SK-N-MC (cell line): ENCODE results near the gene PRKG1.
"Not testable (repeated sequence)": the region's sequence is repeated elsewhere in the genome, so short reads cannot be mapped to it uniquely, and the experiment has no call there.

Experiments
- DNase-seq: peaks from one replicate; pipeline ENCODE4 v3.0.0-alpha.2; 2011; ENCODE audit warnings: low read depth, low spot score
- H3K27ac ChIP-seq: fragments of 200-600 bp; sonication (generic); 2 replicates; pipeline ENCODE4 v1.5.1; 2016; ENCODE audit warnings: mixed run types
- H3K36me3 ChIP-seq: fragments of 200-600 bp; sonication (generic); 2 replicates; pipeline ENCODE4 v1.6.1; 2017; ENCODE audit warnings: antibody characterized with exemption, low read length, mixed read lengths; ENCODE audit not compliant: insufficient read depth
- H3K4me3 ChIP-seq: fragments of 200-600 bp; sonication (generic); 2 replicates; pipeline ENCODE4 v1.5.1; 2016
- H3K9ac ChIP-seq: fragments of 200-600 bp; sonication (generic); 2 replicates; pipeline ENCODE4 v1.8.0; 2017; ENCODE audit warnings: mixed run types, mixed read lengths; ENCODE audit not compliant: insufficient read length
- H3K9me3 ChIP-seq: fragments of 200-600 bp; sonication (generic); 2 replicates; pipeline ENCODE4 v1.6.1; 2017; ENCODE audit warnings: low read depth, mild to moderate bottlenecking, antibody characterized with exemption, low read length, moderate library complexity, mixed read lengths
- EZH2 ChIP-seq: fragments of 200-600 bp; sonication (generic); IDR thresholded peaks from one replicate; pipeline ENCODE4 v1.6.1; 2017; ENCODE audit warnings: antibody characterized with exemption
- FOXP2 ChIP-seq: optimal IDR thresholded peaks from 2 replicates; pipeline ENCODE3; 2011; ENCODE audit warnings: mild to moderate bottlenecking, moderate library complexity; ENCODE audit not compliant: insufficient read depth; ENCODE audit errors: extremely low read length, control extremely low read depth
- POLR2AphosphoS5 ChIP-seq: IDR thresholded peaks from 2 replicates; pipeline ENCODE4 v1.6.1; 2012; ENCODE audit warnings: mild to moderate bottlenecking, low read depth, low read length, borderline replicate concordance

Gene PRKG1

GRCh38 chr10:52029628-52030027 is 955.3 kb downstream of the PRKG1 start:
- DNase-seq: no peak
- Histone ChIP-seq H3K9me3 (no peaks in the 10 kb centered on the region), H3K36me3 (no peaks in the 10 kb centered on the region), H3K9ac (no peak overlapping the region), H3K4me3 (no peak overlapping the region), H3K27ac (no peak overlapping the region)
- TF ChIP-seq POLR2AphosphoS5 (no peak), FOXP2 (no peak), EZH2 (no peak)

DNA sequence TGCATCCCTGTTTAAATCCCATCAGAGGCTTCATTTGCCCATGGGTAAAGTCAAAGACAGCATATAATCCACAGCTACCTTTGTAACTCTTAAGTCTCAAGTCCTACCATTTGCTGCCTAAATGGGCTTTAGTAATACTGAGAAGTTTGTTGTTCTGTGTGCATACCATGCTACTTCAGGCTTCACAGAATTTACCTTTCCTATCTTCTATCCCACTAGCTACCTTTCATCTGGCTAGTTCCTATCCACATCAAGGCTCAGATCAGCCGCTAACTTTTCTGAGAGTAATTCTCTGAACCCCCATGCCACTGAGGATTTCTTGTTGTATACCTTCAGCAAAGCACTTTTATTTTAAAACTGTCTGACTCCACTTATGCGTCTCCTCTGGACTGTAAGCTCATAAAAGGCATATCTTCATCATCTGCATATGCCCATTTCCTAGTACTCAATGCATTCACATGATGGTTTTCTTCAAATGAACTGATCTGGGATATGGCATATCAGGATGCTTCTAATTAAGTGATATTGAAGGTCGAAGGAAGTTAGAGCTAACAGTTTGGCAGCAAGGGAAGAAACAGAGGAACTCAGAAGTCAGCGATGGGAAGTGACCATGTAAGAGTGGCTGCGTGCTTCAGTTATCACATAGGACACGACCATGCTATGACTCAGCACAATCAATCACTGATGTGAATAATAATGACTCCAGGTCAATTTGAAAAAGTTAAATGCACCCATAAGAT is 955.9 kb downstream of the PRKG1 start:
- no peaks in the 10 kb centered on the region for H3K9me3 ChIP-seq
- H3K9ac ChIP-seq: no peak overlapping the region
- no peaks in the 10 kb centered on the region for H3K36me3 ChIP-seq
- no peak overlapping the region for H3K4me3 ChIP-seq
- TF ChIP-seq FOXP2 (no peak), EZH2 (no peak), POLR2AphosphoS5 (no peak)
- no peak for DNase-seq
- H3K27ac ChIP-seq: no peak overlapping the region

- Histone ChIP-seq H3K36me3 (no peaks in the 10 kb centered on the region), H3K4me3 (no peak overlapping the region), H3K27ac (no peak overlapping the region), H3K9me3 (no peaks in the 10 kb centered on the region), H3K9ac (no peak overlapping the region)
- DNase-seq: no peak
- TF ChIP-seq EZH2 (no peak), POLR2AphosphoS5 (no peak), FOXP2 (no peak)
Observed at GRCh38 chr10:52030975-52031374, 956.7 kb downstream of the PRKG1 start.

DNA sequence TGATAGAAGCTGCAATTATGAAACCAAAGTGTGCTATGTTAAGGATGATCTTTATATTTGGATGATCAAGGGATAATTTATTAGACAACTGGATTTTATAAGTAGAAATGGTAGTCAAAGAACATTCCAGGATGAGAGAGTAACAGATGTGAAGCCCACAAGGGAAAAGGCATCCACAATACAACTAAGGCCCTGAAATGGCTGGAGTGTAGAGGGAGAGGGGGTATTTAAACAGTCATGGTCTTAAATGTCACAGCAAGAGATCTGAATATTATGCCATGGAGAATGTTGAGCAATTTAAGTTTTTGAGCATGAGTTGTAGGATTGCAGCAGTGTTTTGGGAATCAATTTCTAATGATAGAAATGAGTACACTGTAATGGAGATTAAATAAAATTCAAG is 957.5 kb downstream of the PRKG1 start:
- Histone ChIP-seq H3K9me3 (no peaks in the 10 kb centered on the region), H3K27ac (no peak overlapping the region), H3K4me3 (no peak overlapping the region), H3K9ac (no peak overlapping the region), H3K36me3 (no peaks in the 10 kb centered on the region)
- TF ChIP-seq POLR2AphosphoS5 (no peak), FOXP2 (no peak), EZH2 (no peak)
- no peak for DNase-seq

DNA sequence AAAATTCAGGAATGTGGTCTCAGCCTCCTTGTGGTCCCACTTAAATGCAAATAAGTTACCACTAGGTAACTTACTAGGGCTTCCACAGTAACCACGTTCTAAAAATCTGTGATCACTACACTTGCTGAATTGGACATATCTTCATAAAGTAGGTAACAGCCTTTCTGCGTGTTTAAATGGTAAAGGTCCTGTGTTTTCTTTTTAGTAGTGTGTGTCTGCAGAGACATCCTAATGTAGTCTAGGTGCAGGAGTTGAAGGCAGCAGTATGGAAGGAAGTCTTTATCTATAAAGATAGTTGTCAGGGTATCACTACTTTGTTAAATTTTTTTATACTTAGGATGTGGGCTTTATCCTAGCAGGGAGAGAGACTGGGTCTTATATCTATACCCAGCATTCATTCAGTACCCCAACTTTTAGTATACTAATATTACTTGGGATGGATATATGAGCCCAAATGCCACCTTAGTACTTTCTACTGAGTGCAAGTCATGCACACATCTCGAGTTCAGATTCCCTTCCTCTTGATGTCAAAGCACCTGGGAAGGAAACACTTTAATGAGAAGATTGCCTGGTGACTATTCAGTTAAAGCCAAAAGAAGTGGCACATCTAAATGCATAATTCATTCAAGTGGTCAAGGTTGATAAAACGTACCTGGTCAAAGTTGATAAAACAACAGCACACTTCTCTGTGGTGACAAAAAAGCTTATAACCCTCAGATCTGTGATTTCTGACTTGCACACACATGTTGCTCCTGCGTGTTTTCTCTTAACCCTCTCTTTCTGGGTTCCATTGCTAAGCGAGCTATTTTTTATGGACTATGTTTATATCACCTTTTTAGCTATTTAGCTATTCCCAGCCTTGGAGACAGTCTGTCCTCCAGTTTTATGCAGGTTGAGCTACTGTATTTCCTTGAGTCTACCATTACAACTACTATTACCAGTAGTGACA is 958.7 kb downstream of the PRKG1 start:
- Histone ChIP-seq H3K9ac (no peak overlapping the region), H3K27ac (no peak overlapping the region), H3K9me3 (no peaks in the 10 kb centered on the region), H3K4me3 (no peak overlapping the region), H3K36me3 (no peaks in the 10 kb centered on the region)
- TF ChIP-seq EZH2: no peak
- TF ChIP-seq POLR2AphosphoS5: no peak
- no peak for TF ChIP-seq FOXP2
- no peak for DNase-seq

DNA sequence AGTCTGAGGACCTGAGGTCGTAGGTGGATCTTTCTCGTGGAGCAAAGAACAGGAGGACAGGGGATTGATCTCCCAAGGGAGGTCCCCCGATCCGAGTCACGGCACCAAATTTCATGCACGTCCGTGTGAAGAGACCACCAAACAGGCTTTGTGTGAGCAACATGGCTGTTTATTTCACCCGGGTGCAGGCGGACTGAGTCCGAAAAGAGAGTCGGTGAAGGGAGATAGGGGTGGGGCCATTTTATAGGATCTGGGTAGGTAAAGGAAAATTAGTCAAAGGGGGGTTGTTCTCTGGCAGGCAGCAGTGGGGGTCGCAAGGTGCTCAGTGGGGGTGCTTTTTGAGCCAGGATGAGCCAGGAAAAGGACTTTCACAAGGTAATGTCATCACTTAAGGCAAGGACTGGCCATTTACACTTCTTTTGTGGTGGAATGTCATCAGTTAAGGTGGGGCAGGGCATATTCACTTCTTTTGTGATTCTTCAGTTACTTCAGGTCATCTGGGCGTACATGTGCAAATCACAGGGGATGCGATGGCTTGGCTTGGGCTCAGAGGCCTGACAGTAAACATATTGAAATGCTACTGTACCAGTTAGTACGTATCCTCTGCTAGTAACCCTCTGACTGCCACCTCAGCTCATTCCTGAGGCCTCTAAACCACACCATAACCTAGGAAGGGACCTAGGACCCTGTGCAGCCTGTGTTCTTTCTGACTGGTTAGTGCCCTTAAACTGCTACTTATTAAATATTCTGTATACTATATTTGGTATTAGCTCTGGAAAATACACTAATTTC is 964.9 kb downstream of the PRKG1 start:
- not testable (repeated sequence) for H3K9me3 ChIP-seq, H3K36me3 ChIP-seq, H3K4me3 ChIP-seq, DNase-seq, H3K27ac ChIP-seq, H3K9ac ChIP-seq

- Histone ChIP-seq H3K27ac (no peak overlapping the region), H3K9ac (no peak overlapping the region), H3K4me3 (no peak overlapping the region), H3K9me3 (no peaks in the 10 kb centered on the region), H3K36me3 (no peaks in the 10 kb centered on the region)
- TF ChIP-seq POLR2AphosphoS5 (no peak), EZH2 (no peak), FOXP2 (no peak)
- DNase-seq: no peak
Observed at GRCh38 chr10:52040486-52040885, 966.2 kb downstream of the PRKG1 start.

DNA sequence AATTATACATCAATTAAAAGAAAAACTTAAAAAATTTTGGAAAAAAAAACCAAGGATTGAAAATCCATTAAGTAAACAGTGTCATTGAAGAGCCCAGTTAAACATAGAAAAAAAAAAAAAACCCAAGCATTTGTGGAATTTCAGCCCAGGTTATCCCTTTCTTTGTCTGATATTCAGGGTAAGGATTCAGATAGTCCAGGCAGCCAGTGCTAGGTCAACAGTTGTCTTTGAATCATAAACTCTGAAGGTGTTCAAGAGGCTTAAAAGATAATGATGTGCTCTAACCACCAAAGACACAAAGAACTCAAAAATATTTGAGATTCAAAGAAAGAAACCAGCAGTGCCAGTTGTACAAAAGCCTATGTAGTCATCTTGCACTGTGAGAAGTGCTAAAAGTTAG is 969.5 kb downstream of the PRKG1 start:
- Histone ChIP-seq H3K9me3 (no peaks in the 10 kb centered on the region), H3K27ac (no peak overlapping the region), H3K4me3 (no peak overlapping the region), H3K36me3 (no peaks in the 10 kb centered on the region), H3K9ac (no peak overlapping the region)
- DNase-seq: no peak
- TF ChIP-seq POLR2AphosphoS5 (no peak), EZH2 (no peak), FOXP2 (no peak)
